ENCODE results near the gene PPFIBP2. TPM values are rescaled to one million over a fixed set of nuclear protein-coding genes. Genes with fewer than 3 reads are reported as not detected.

The PPFIBP2 gene
- total RNA-seq, 4 donors from 2014 or later: 64.3 to 91.9 (median 71.6) TPM

DNA sequence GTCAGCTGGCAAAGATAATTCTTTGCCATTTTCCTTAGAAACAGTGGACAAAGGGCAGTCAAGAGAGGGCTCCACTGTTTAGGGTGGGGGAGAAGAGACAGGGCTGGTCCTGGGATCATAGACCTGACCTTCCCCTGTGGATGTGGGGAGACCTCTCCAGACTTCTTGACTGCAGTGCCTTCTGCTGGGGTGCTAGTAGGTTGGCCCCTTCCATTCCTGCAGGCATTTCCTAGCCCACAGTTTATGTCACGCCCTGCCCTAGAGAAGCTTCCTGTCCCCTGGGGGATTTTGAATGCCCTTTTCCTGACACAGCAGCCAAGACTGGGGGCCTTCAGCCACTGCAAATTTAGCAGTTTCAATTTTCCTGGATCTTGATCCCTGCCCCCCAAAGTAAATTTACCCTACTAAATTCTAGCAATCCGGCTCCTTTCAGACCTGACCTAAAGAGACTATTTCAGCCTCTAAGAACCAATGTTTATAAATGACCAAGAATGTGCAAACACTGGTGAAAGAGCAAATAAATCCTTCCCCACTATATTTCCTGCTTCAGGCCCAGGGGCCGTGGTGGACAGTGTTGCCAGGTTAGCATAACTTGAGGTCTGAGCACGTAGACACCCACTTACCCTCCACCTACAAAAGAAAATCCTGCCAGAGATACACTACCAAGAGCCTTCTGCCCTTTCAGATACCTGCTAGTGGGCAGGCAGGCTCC, 58.4 kb downstream of the PPFIBP2 start:
- intact Hi-C loops (cut with DNase I): loop anchor here (5.0 to 10.0 kb wide), 2 partner anchors 57 to 95 kb away; partner anchors contain the start of gene PPFIBP2
- no peak overlapping the region for H3K4me3 ChIP-seq (replicated peaks in 1 of 3)
- peak in 1 of 2 donors; percentile 45 for TF ChIP-seq POLR2A (IDR thresholded peaks at IDR 0.05)
- TF ChIP-seq, protein P1, sequence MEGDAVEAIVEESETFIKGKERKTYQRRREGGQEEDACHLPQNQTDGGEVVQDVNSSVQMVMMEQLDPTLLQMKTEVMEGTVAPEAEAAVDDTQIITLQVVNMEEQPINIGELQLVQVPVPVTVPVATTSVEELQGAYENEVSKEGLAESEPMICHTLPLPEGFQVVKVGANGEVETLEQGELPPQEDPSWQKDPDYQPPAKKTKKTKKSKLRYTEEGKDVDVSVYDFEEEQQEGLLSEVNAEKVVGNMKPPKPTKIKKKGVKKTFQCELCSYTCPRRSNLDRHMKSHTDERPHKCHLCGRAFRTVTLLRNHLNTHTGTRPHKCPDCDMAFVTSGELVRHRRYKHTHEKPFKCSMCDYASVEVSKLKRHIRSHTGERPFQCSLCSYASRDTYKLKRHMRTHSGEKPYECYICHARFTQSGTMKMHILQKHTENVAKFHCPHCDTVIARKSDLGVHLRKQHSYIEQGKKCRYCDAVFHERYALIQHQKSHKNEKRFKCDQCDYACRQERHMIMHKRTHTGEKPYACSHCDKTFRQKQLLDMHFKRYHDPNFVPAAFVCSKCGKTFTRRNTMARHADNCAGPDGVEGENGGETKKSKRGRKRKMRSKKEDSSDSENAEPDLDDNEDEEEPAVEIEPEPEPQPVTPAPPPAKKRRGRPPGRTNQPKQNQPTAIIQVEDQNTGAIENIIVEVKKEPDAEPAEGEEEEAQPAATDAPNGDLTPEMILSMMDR (IDR thresholded peaks at IDR 0.05): peak in 2 of 6 experiments; percentile 3 to 4
- no peaks in the 10 kb centered on the region for H3K27me3 ChIP-seq
- 58 to 66% methylated on average over 4 of the region's 4 CpGs for WGBS, 2 donors
- no peaks in the 10 kb centered on the region for H3K9me3 ChIP-seq
- H3K4me1 ChIP-seq: peaks cover 46 to 69% of the 10 kb centered on the region in 2 donors
- H3K27ac ChIP-seq: peak overlapping the region; percentile 91 to 97 (median 92)
- no peaks in the 10 kb centered on the region for H3K36me3 ChIP-seq
- peak in 1 of 2 donors; percentile 57 for DNase-seq

DNA sequence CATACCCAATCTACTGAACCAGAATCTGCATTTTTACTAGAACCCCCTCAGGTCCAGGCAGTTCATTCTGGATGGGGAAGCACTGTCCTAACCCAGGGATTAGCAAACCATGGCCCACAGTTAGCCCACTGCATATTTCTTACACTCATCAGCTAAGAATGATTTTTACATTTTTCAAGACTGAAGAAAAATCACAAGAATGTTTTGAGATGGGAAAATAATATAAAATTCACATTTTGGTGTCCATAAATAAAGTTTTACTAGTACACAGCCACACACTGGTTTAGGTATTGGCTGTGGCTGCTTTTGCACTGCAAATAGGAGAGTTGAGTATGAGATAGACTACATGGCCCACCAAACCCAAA, 59.4 kb downstream of the PPFIBP2 start:
- peaks cover 56 to 79% of the 10 kb centered on the region in 2 donors for H3K4me1 ChIP-seq
- intact Hi-C loops (cut with DNase I): loop anchor here (5.0 to 10.0 kb wide), 2 partner anchors 58 to 94 kb away; partner anchors contain the start of gene PPFIBP2
- no peak for TF ChIP-seq POLR2A (IDR thresholded peaks at IDR 0.05)
- TF ChIP-seq, protein P1 (IDR thresholded peaks at IDR 0.05): no peak
- H3K9me3 ChIP-seq: no peaks in the 10 kb centered on the region
- DNase-seq: no peak
- no peaks in the 10 kb centered on the region for H3K27me3 ChIP-seq
- H3K27ac ChIP-seq: peak overlapping the region; percentile 91 to 97 (median 92)
- no peaks in the 10 kb centered on the region for H3K36me3 ChIP-seq
- H3K4me3 ChIP-seq (replicated peaks in 1 of 3): no peak overlapping the region

DNA sequence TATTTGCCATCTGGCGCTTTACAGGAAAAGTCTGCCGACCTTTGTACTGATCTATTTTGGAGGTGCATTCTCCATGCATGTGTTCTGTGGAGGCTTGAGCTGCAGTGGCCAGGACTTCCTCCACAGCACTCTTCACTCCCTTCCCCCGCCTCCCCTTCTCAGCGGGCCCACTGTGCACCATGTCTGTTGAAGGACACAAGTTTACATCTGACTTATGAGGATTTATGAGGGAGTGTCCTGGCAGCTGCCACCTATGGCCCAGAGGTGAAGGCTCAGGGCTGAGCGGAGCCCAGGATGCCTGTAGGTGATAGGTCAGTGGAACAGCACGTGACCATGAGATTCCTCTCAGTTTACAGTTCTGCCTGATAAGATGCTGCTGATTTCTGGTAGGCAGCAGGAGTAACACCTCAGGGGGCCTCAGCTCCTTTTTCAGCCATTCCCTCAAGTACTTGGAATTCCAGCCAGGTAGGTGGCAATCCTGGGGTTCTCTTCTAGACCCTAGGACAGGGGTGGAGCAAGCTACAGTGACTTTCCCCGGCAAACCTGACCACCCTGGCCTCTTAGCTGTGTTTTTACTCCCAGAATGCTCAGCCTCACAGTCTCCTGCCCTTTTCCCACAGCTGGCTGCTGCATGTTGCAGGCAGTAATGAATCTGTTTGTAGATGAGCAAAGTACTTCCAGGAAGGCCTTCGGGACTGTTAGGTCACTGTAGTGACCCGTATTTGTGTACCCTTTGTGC, 59.9 kb downstream of the PPFIBP2 start:
- Histone ChIP-seq H3K9me3 (no peaks in the 10 kb centered on the region), H3K27ac (peak overlapping the region; percentile 5 to 97 (median 91)), H3K36me3 (no peaks in the 10 kb centered on the region), H3K4me3 (replicated peaks in 1 of 3) (no peak overlapping the region), H3K4me1 (peaks cover 60 to 85% of the 10 kb centered on the region in 2 donors), H3K27me3 (no peaks in the 10 kb centered on the region)
- intact Hi-C loops (cut with DNase I): loop anchor here (5.0 to 10.0 kb wide), 2 partner anchors 59 to 94 kb away; partner anchors contain the start of gene PPFIBP2
- TF ChIP-seq POLR2A (IDR thresholded peaks at IDR 0.05): no peak
- TF ChIP-seq, protein P1 (IDR thresholded peaks at IDR 0.05): no peak
- WGBS, 2 donors: 71 to 76% methylated on average over 9 of the region's 9 CpGs
- no peak for DNase-seq

DNA sequence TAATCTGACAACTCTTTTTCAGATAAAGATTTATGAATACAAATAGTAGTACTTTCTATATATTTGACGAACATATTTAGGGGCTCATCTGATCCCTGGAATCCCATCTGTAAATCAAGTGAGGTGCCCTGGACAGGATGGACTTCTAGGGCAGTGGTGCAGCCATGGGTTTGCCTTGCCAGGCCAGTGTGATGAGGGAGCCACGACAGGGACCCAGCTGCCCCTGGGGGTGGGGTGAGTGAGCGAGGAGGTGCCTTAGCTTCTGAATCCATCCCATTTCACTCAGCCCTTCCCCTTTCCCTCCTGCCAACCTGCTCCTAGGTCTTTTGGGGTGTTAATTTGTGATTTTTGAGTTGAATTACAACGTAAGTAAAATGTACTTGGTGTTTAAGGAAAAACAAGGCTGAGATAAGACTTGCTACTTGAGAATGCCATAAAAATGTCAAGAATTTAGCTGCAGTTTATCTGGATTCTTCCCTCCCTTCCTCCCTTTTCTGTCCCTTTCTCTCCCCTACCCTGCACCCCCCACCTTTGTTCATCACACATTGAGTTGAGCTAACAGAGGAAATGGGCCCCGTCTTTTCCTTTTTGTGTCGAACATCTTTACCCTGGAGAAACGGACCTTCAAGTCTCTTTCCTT, 60.8 kb downstream of the PPFIBP2 start:
- 85 to 86% methylated on average over 7 of the region's 7 CpGs for WGBS, 2 donors
- Histone ChIP-seq H3K27ac (peak overlapping the region in 2 of 3 donors; percentile 91 to 97), H3K4me1 (peaks cover 61 to 93% of the 10 kb centered on the region in 2 donors), H3K27me3 (no peaks in the 10 kb centered on the region), H3K36me3 (no peaks in the 10 kb centered on the region), H3K4me3 (replicated peaks in 1 of 3) (no peak overlapping the region), H3K9me3 (no peaks in the 10 kb centered on the region)
- DNase-seq: no peak
- TF ChIP-seq POLR2A (IDR thresholded peaks at IDR 0.05): no peak
- TF ChIP-seq, protein P1 (IDR thresholded peaks at IDR 0.05): no peak
- intact Hi-C loops (cut with DNase I): loop anchor here (5.0 to 10.0 kb wide), 2 partner anchors 60 to 93 kb away; partner anchors contain the start of gene PPFIBP2

All from thyroid gland (tissue), 4 donors.